HG03196 (cell line): Measurements from ENCODE around the gene PPIL4.
"Not testable (repeated sequence)": the region's sequence is repeated elsewhere in the genome, so short reads cannot be mapped to it uniquely, and the experiment has no call there.

Source experiments
- ATAC-seq: cut with Tn5 transposase; IDR thresholded peaks from one replicate; pipeline ENCODE4 v1.9.1; 2021; ENCODE audit not compliant: unreplicated experiment

Gene PPIL4

DNA sequence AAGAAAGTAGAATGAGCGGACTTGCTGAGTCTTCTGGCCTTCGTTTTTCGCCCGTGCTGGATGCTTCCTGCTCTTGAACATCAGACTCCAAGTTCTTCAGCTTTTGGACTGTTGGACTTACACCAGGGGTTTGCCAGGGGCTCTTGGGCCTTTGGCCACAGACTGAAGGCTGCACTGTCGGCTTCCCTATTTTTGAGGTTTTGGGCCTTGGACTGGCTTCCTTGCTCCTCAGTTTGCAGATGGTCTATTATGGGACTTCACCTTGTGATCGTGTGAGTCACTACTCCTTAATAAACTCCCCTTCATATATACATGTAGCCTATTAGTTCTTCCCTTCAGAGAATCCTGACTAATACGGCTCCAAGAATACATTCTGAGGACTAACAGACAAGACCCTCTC lies 83.1 kb downstream of the PPIL4 start:
- ATAC-seq: not testable (repeated sequence)

DNA sequence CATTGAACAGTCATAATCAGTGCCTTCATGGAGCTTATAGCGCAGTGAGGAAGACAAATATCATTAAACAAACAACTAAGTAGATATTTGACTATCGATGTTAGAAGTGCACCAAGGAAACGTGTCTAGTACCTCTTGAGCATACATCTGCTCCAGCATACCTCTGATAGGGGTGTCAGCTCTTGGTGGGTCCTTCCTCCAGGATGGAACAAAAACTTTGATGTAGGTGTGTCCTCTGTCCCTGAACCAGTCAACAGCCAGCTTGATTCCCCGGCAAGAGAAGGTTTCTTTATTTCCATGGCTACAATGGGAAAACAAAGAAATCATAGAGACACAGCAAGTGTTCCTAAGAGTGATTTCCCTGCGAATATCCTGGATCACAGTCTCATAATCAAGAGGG lies 84.2 kb downstream of the PPIL4 start:
- no peak for ATAC-seq

DNA sequence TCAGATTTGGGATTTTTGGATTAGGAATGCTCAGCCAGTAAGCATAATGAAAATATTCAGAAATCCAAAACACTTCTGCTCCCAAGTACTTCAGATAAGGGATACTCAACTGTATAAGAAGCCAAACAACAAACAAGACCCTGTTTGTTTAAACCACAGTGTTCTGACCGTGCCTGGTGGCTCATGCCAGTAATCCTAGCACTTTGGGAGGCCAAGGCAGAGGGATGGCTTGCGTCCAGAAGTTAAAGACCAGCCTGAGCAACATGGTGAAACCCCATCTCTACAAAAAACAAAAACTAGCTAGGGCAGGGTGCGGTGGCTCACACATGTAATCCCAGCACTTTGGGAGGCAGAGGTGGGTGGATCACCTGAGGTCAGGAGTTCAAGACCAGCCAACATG lies 85.6 kb downstream of the PPIL4 start:
- not testable (repeated sequence) for ATAC-seq

DNA sequence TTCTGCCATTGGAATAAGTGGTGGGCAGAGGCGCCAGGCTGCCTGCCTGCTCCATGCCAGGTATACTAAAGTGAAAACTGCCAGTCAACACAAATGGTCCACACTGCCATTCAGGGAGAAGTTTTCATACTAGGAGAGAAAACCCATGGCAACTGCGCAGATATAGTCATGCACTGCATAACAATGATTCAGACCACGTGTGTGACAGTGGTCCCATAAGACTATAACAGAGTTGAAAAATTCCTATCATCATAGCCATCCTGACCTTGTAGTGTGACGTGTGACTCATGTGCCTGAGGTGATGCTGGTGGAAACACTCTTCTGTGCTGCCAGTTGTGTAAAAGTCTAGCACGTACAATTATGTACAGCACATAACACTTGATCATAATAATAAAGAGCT lies 86.1 kb downstream of the PPIL4 start:
- ATAC-seq: no peak

DNA sequence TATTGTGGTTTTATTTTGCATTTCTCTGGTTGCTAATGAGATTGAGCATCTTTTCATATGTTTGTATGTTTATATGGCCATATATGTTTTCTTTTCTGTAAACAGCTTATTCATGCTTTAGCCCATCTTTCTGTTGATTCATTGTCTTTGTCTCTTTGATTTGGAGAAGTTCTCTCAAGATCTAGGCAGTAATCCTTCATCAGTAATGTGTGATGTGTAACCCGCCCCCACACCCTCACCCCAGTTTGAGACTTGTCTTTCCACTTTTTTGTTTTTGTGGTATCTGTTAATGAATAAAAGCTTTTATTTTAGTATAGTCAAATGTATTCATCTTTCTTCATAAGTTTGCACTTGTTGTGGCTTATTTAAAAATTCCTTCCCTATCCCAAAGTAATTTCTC lies 87.0 kb downstream of the PPIL4 start:
- no peak for ATAC-seq

DNA sequence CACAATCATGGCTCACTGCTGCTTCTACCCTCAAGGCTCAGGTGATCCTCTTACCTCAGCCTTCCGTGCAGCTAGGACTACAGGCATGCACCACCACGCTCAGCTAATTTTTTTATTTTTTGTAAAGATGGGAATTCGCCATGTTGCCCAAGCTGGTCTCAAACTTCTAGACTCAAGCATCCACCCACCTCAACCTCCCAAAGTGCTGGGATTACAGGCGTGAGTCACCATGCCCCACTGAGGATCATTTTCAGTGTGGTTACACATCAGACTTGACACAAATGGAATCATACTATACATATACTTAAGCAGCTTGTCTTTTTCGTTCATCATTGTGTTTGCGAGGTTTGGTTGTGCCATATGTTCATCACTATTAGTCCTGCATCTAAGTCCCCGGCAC lies 87.6 kb downstream of the PPIL4 start:
- no peak for ATAC-seq

DNA sequence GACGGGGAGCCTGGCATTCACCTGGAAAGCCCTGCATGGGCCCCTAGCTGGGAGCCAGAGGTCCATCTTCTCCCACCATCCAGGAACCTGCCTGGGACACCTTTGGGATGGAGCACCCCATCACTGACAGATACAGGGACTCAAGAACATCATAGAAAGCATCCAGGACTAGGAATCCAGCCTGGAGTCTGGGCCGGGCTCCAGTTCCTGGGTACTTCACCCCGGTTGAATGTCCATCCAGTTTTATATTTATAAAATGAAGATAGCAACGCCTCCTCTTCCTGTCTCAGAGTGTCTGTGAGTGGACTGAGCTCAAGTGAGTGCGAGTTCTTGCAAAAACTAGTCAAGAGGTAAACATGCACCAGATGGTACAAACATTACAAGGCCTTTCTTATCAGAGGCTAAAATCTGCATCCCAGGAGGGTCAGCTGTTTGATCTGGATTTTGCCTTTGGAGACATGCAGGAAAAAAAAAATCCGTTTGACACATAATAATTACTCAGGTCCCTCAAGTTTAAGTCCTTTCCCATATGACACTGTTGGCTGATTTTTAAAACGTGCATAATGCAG lies 88.4 kb downstream of the PPIL4 start:
- ATAC-seq: no peak

DNA sequence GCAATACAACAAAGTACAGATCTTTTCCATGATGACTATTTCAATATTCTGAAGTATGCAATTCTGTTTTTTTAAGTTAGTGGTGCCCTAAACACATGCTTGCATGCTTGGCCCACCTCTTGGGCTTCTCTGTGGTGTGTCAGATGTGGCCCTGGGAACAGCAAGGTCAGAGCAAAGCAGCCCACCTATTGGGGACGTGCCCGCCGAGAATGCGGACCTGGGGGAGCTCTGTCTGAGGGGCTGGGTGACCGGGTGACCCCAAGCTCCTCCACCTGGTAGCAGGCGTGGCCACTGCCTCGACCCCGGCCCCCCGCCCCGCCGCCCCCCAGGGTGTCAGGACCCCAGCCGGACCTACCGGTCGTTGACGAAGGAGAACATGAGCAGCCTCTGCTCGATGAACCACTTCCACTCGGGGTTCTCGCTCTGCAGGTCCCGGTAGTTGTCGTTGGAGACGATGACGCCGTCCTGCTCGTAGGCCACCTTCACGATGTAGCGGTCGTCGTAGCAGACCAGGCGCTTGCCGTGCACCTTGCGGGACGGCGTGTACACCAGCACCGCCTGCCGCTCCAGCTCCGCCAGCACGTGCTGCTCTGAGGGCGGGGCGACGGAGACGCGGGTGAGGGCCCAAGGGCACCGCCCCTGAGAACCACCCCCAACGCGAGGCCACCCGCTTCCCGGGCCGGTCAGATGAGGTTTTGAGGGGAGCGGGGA lies 89.4 kb downstream of the PPIL4 start:
- ATAC-seq: no peak

DNA sequence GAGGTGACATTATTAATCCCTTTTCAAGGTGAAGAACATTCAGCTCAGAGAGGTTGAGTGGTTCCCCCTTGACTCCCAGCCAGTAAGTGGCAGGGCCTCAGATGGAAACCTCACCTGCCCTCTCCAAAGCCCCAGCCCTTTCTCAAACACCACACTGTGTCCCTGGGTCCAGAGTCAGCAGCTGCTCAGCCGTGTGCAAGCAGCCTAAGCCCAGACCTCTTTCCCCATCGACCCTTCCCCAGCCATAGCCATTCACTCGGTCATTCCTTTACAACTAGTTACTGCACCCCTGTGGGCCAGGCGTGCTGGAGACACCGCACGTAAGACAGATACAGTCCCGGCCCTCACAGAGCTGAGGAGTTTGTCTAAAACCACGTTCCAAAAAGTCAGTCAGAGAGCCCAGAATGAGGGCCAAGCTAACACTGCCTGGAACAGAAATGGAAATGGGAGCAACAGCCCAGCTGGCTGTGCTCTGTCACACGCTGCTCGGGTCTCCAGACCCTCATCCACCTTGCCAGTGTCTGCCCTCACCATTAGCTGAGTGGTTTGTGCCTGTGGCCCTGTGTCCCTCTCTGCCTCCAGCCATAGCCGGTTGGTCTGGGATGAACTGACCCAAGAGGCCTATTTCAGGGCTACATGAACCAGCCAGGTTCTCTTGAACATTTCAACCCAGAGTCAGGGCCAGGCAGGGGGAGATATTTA lies 90.7 kb downstream of the PPIL4 start:
- no peak for ATAC-seq
